ENCODE data around the gene RFTN1. TPM values are rescaled to one million over a fixed set of nuclear protein-coding genes. Genes with fewer than 3 reads are reported as not detected.
A peak's percentile ranks its signal among the peaks of the same experiment; 100 is the strongest.

Gene RFTN1
- total RNA-seq, 4 donors from 2014 or later = 113 to 137 (median 122) TPM

DNA sequence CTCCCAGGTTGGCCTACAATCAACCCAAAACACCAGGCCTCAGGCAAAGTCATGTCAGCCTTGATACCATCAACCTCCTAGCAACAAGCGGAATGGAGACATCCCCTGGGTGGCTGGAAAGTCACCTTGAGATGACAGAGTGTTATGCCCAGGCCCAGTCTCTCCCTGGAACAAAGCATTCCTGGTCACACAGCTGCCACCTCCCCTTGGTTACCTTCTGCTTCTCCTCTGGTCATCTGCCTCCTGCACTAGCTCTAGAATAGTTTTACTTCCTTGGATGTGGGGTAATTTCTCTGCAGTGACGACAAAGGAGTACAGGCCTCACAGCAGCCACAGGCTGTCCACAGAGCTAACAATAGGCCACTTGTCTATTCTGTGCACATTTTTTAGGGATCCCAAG lies 114.9 kb downstream of the RFTN1 start:
- H3K9me3 ChIP-seq = no peaks in the 10 kb centered on the region
- no peaks in the 10 kb centered on the region for H3K27me3 ChIP-seq
- 46 to 49% methylated on average over 2 of the region's 2 CpGs for WGBS, 2 donors
- H3K36me3 ChIP-seq = peaks cover 0 to 4% (median 0%) of the 10 kb centered on the region in 3 donors
- DNase-seq (ENCODE audit: low spot score in 2 of 2) = no peak
- H3K27ac ChIP-seq = peak overlapping the region; percentile 31 to 92 (median 82)
- peaks cover 0 to 60% (median 19%) of the 10 kb centered on the region in 4 donors for H3K4me1 ChIP-seq
- H3K4me3 ChIP-seq = no peak overlapping the region
- TF ChIP-seq CTCF (IDR thresholded peaks at IDR 0.05) (no peak), POLR2A (IDR thresholded peaks at IDR 0.05) (peak in 1 of 2 donors; percentile 22), EP300 (IDR thresholded peaks at IDR 0.05) (peak in 1 of 2 donors; percentile 56)

- peaks cover 0 to 59% (median 19%) of the 10 kb centered on the region in 4 donors for H3K4me1 ChIP-seq
- TF ChIP-seq CTCF (IDR thresholded peaks at IDR 0.05) (no peak), POLR2A (IDR thresholded peaks at IDR 0.05) (no peak), EP300 (IDR thresholded peaks at IDR 0.05) (no peak)
- DNase-seq (ENCODE audit: low spot score in 2 of 2) = no peak
- 70 to 79% methylated on average over 4 of the region's 4 CpGs for WGBS, 2 donors
- no peaks in the 10 kb centered on the region for H3K9me3 ChIP-seq
- H3K36me3 ChIP-seq = peaks cover 0 to 4% (median 0%) of the 10 kb centered on the region in 3 donors
- peak overlapping the region in 2 of 4 donors; percentile 33 to 44 for H3K27ac ChIP-seq
- no peak overlapping the region for H3K4me3 ChIP-seq
- no peaks in the 10 kb centered on the region for H3K27me3 ChIP-seq
These were observed 117.3 kb downstream of the RFTN1 start for GRCh38 chr3:16396202-16396601.

DNA sequence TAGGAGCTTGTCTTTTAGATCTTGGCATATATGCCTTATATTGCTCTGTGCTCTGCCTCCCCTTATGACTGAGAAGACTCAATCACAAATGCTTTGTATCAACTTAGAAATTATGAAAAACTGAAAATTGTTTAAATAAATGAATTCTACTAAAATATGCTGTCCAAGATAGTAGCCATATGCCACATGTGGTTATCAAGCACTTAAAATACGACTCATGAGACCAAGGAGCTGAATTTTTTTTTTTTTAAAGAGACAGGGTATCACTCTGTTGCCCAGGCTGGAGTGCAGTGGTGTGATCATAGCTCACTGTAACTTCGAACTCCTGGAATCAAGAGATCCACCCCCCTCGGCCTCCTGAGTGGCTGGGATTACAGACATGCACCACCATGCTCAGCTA lies 118.3 kb downstream of the RFTN1 start:
- Histone ChIP-seq H3K36me3 (peaks cover 0 to 4% (median 0%) of the 10 kb centered on the region in 3 donors), H3K9me3 (no peaks in the 10 kb centered on the region), H3K4me1 (peaks cover 0 to 59% (median 20%) of the 10 kb centered on the region in 4 donors), H3K27ac (peak overlapping the region in 2 of 4 donors; percentile 3 to 44), H3K4me3 (no peak overlapping the region), H3K27me3 (no peaks in the 10 kb centered on the region)
- WGBS, 2 donors = 52 to 53% methylated on average over 3 of the region's 3 CpGs
- no peak for DNase-seq (ENCODE audit: low spot score in 2 of 2)
- no peak for TF ChIP-seq POLR2A (IDR thresholded peaks at IDR 0.05)
- TF ChIP-seq EP300 (IDR thresholded peaks at IDR 0.05) = no peak
- no peak for TF ChIP-seq CTCF (IDR thresholded peaks at IDR 0.05)

DNA sequence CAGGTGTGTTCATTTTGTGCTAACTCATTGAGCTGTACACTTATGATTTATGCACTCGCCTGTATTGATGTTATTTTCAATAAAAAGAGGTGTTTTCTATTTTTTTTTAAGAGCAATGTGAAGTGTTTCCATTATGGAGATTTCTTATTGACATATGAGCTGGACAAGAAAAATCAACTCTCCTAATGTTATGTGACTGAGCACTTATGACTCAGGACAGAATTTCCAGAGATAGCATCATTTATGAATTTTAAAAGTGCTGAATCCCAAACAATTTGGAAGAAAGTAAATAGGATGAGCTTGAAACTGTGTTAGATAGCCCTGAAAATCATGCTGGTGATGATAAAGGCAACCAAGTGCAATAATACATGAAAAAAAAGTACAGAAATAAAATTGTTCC lies 118.9 kb downstream of the RFTN1 start:
- WGBS, 2 donors = 0 to 74% methylated on average over 1 of the region's 1 CpG

More for the DNA sequence above, 118.9 kb downstream of the RFTN1 start:
- no peaks in the 10 kb centered on the region for H3K9me3 ChIP-seq
- H3K36me3 ChIP-seq = peaks cover 0 to 4% (median 0%) of the 10 kb centered on the region in 3 donors
- DNase-seq (ENCODE audit: low spot score in 2 of 2) = no peak
- no peak overlapping the region for H3K4me3 ChIP-seq
- H3K27ac ChIP-seq = peak overlapping the region in 2 of 4 donors; percentile 3 to 44
- H3K4me1 ChIP-seq = peaks cover 0 to 59% (median 15%) of the 10 kb centered on the region in 4 donors
- H3K27me3 ChIP-seq = no peaks in the 10 kb centered on the region
- TF ChIP-seq CTCF (IDR thresholded peaks at IDR 0.05) = no peak
- TF ChIP-seq POLR2A (IDR thresholded peaks at IDR 0.05) = no peak
- no peak for TF ChIP-seq EP300 (IDR thresholded peaks at IDR 0.05)

Data from tibial nerve (tissue), 4 donors.